GM12878 (cell line): ENCODE results near the gene LSM2. TPM values are rescaled to one million over a fixed set of nuclear protein-coding genes. Genes with fewer than 3 reads are reported as not detected.
A peak's percentile ranks its signal among the peaks of the same experiment; 100 is the strongest.

ENCODE experiments used
- ATAC-seq: fragments of 200-7000 bp; cut with Tn5 transposase; 3 replicates; pipeline ENCODE4 v1.9.1; 2020; ENCODE audit warnings: mild to moderate bottlenecking, moderate library complexity
- BruUV-seq: library from RNA; stranded (reverse); fragments of 400-500 nt; replicated peaks from 2 replicates; lab custom pipeline; 2021; lab: Mats Ljungman, UMichigan
- CTCF ChIA-PET: fragments of 300-600 bp; sonication (Branson Sonifier 250); formaldehyde crosslinking; extraction: SDS; loops from one replicate; lab custom pipeline; 2021; ENCODE audit warnings: inconsistent platforms; lab: Yijun Ruan, JAX
- POLR2A ChIA-PET: fragments of 350-600 bp; formaldehyde crosslinking; extraction: SDS; loops from one replicate; lab custom pipeline; 2021; ENCODE audit warnings: inconsistent platforms; lab: Charles Lee
- RAD21 ChIA-PET: fragments of 300-600 bp; sonication (Branson Sonifier 250); formaldehyde crosslinking; loops from one replicate; lab custom pipeline; 2023; ENCODE audit warnings: antibody characterized with exemption; ENCODE audit not compliant: unreplicated experiment; lab: Charles Lee
- SMC1A ChIA-PET: fragments of 300-600 bp; sonication (Branson Sonifier 250); formaldehyde crosslinking; loops from one replicate; lab custom pipeline; 2023; ENCODE audit not compliant: unreplicated experiment, uncharacterized antibody; lab: Charles Lee
- DNase-seq: peaks from one replicate; pipeline ENCODE4 v3.0.0-alpha.2; 2011; ENCODE audit warnings: low read depth, low spot score
- FAIRE-seq: peaks from 3 replicates; lab custom pipeline; 2011; peaks lifted over from hg19 to GRCh38; lab: Jason Lieb, UNC
- H2AFZ ChIP-seq: 2 replicates; pipeline ENCODE4 v1.6.0; 2011; ENCODE audit warnings: low read depth, low read length, control low read depth; ENCODE audit not compliant: control insufficient read depth
- H3K27ac ChIP-seq: 2 replicates; pipeline ENCODE4 v1.5.1; 2011; ENCODE audit warnings: control low read depth; ENCODE audit not compliant: control insufficient read depth, insufficient read depth
- H3K27me3 ChIP-seq, 2 experiments: replicated peaks in 1 of 2; 2 replicates each; pipeline versions ENCODE4 v1.6.0 to v1.6.1; 2011; ENCODE audit warnings: low read length in 1 of 2; ENCODE audit not compliant: control insufficient read depth in 2 of 2, insufficient read depth in 2 of 2
- H3K36me3 ChIP-seq, 2 experiments: 2 replicates each; pipeline ENCODE4 v1.5.1; 2011; ENCODE audit warnings: low read length in 1 of 2; ENCODE audit not compliant: control insufficient read depth in 2 of 2, insufficient read depth in 2 of 2
- H3K4me1 ChIP-seq: 2 replicates; pipeline ENCODE4 v1.6.1; 2011; ENCODE audit warnings: mild to moderate bottlenecking, low read length, moderate library complexity, mixed read lengths; ENCODE audit not compliant: control insufficient read depth, insufficient read depth
- H3K4me2 ChIP-seq: 2 replicates; pipeline ENCODE4 v1.6.0; 2011; ENCODE audit warnings: control low read depth; ENCODE audit not compliant: control insufficient read depth, insufficient read depth
- H3K4me3 ChIP-seq: fragments of 200-600 bp; sonication (generic); 2 replicates; pipeline ENCODE4 v1.5.1; 2016
- H3K79me2 ChIP-seq: 2 replicates; pipeline ENCODE4 v1.6.0; 2011; ENCODE audit warnings: low read length; ENCODE audit not compliant: control insufficient read depth, insufficient read depth
- H3K9ac ChIP-seq: 2 replicates; pipeline ENCODE4 v1.8.0; 2011; ENCODE audit warnings: low read length, control low read depth, mixed read lengths; ENCODE audit not compliant: control insufficient read depth, insufficient read depth
- H3K9me3 ChIP-seq: replicated peaks from 3 replicates; pipeline ENCODE4 v1.5.1; 2011; ENCODE audit warnings: mild to moderate bottlenecking, low read length; ENCODE audit not compliant: control insufficient read depth, insufficient read depth
- H4K20me1 ChIP-seq: 2 replicates; pipeline ENCODE4 v1.6.0; 2011; ENCODE audit not compliant: control insufficient read depth, insufficient read depth
- BACH1 ChIP-seq: fragments of 450-650 bp; IDR thresholded peaks from 2 replicates; pipeline ENCODE4 v1.6.1; 2017; ENCODE audit warnings: mild to moderate bottlenecking, borderline replicate concordance
- BRCA1 ChIP-seq: IDR thresholded peaks from 2 replicates; pipeline ENCODE4 v1.6.1; 2011; ENCODE audit warnings: low read depth, low read length, improper control_type of control experiment
- CBX3 ChIP-seq: fragments of 200-600 bp; sonication (generic); IDR thresholded peaks from 2 replicates; pipeline ENCODE4 v1.6.1; 2016; ENCODE audit warnings: low read depth, borderline replicate concordance
- HDAC6 ChIP-seq: fragments of 200-600 bp; sonication (generic); IDR thresholded peaks from one replicate; pipeline ENCODE4 v1.8.0; 2017; ENCODE audit warnings: antibody characterized with exemption; ENCODE audit not compliant: unreplicated experiment
- MTA2 ChIP-seq: fragments of 450-650 bp; IDR thresholded peaks from 2 replicates; pipeline ENCODE4 v1.6.1; 2016; ENCODE audit warnings: low read depth, mild to moderate bottlenecking, moderate library complexity
- RB1 ChIP-seq: fragments of 450-650 bp; formaldehyde crosslinking; IDR thresholded peaks from 2 replicates; pipeline ENCODE4 v1.6.1; 2017; ENCODE audit warnings: mild to moderate bottlenecking, borderline replicate concordance
- SMAD1 ChIP-seq: fragments of 450-650 bp; IDR thresholded peaks from 2 replicates; pipeline ENCODE4 v1.6.1; 2018; ENCODE audit warnings: mild to moderate bottlenecking, low read depth; ENCODE audit not compliant: partially characterized antibody
- SMC3 ChIP-seq: IDR thresholded peaks from 2 replicates; pipeline ENCODE4 v1.6.1; 2011; ENCODE audit warnings: low read length, improper control_type of control experiment, borderline replicate concordance
- YBX1 ChIP-seq: fragments of 450-650 bp; IDR thresholded peaks from 2 replicates; pipeline ENCODE4 v1.6.1; 2016; ENCODE audit warnings: antibody characterized with exemption
- WGBS: methylation state at CpG from one replicate; pipeline ENCODE4 v1.1.6; 2016; ENCODE audit warnings: low lambda C conversion rate; ENCODE audit not compliant: insufficient replicate concordance, insufficient coverage; ENCODE audit errors: missing lambda C conversion rate; 5-methylcytosine and 5-hydroxymethylcytosine counted together
- in situ Hi-C: fragments of 300-500 bp; cut with MboI; formaldehyde crosslinking; loops from 9 replicates; pipeline ENCODE4 v1.14.3; 2018; ENCODE audit warnings: mixed read lengths
- intact Hi-C: fragments of 100-400 bp; cut with micrococcal nuclease; formaldehyde crosslinking; loops from one replicate; pipeline ENCODE4 v1.14.2; 2022; ENCODE audit not compliant: unreplicated experiment
- polyA plus RNA-seq, 11 experiments: library from polyadenylated mRNA; depleted of rRNA in 4 of 11; unstranded in 6 of 11; stranded (reverse) in 5 of 11; fragments of >200 nt; fragmentation: Nextera tagmentation in 4 of 11; fragmentation: Illumina TruSeq in 1 of 11; extraction: Ambion mirVana in 4 of 11; extraction: Trizol in 1 of 11; gene quantifications; 1 replicate in 1 of 11; 2 replicates in 10 of 11; pipeline versions ENCODE4 v1.2.1 to v1.2.3, GENCODE V29; 2011 to 2016; ENCODE audit warnings: inconsistent platforms in 2 of 11, missing spikeins in 2 of 11, low read depth in 1 of 11
- total RNA-seq, 4 experiments: library from RNA; depleted of rRNA in 3 of 4; stranded (reverse); fragments of >200 nt in 3 of 4; fragmentation: Illumina TruSeq in 1 of 4; extraction: Trizol in 1 of 4; gene quantifications; 2 replicates each; pipeline versions ENCODE4 v1.2.1 to v1.2.3, GENCODE V29; 2013 to 2021
- TF ChIP-seq, protein P1 (sequence below): IDR thresholded peaks from 2 replicates; pipeline ENCODE4 v1.6.1; 2011; ENCODE audit warnings: low read depth, mild to moderate bottlenecking, low read length, moderate library complexity, borderline replicate concordance; ENCODE audit errors: extremely low read depth
- TF ChIP-seq, protein P2 (sequence below): IDR thresholded peaks from 2 replicates; pipeline ENCODE4 v1.6.1; 2011; ENCODE audit warnings: borderline replicate concordance, low read depth, mild to moderate bottlenecking, moderate library complexity, low read length; ENCODE audit not compliant: insufficient read depth, poor library complexity, severe bottlenecking
- TF ChIP-seq, protein P3 (sequence below), 3 experiments: IDR thresholded peaks in 2 of 3; conservative IDR thresholded peaks in 1 of 3; 2 replicates each; pipeline ENCODE4 v1.5.1; 2011; ENCODE audit warnings: low read depth in 3 of 3, low read length in 3 of 3, mild to moderate bottlenecking in 3 of 3, control low read depth in 2 of 3, moderate library complexity in 2 of 3, inconsistent platforms in 1 of 3, mixed read lengths in 1 of 3; ENCODE audit not compliant: control insufficient read depth in 2 of 3, insufficient read depth in 1 of 3; ENCODE audit errors: extremely low read depth in 1 of 3
- TF ChIP-seq, protein P4 (sequence below): fragments of 450-650 bp; formaldehyde crosslinking; IDR thresholded peaks from 2 replicates; pipeline ENCODE4 v1.4.0; 2022; ENCODE audit warnings: mild to moderate bottlenecking, moderate library complexity

Gene LSM2
- total and polyA plus RNA-seq, 10 of the 15 experiments (the other 5 are each of a cell fraction or from before 2014, with no cell fraction given), result 99.1 to 276 (median 153) TPM

DNA sequence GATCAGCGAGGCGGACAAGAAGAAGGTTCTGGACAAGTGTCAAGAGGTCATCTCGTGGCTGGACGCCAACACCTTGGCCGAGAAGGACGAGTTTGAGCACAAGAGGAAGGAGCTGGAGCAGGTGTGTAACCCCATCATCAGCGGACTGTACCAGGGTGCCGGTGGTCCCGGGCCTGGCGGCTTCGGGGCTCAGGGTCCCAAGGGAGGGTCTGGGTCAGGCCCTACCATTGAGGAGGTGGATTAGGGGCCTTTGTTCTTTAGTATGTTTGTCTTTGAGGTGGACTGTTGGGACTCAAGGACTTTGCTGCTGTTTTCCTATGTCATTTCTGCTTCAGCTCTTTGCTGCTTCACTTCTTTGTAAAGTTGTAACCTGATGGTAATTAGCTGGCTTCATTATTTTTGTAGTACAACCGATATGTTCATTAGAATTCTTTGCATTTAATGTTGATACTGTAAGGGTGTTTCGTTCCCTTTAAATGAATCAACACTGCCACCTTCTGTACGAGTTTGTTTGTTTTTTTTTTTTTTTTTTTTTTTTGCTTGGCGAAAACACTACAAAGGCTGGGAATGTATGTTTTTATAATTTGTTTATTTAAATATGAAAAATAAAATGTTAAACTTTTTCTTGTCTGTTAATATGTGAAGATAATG, 23.0 kb upstream of the LSM2 start:
- H3K4me3 ChIP-seq, result peak overlapping the region; percentile 79
- ChIA-PET POLR2A (interaction anchor here (0.5 to 10.9 kb wide), 18 partner anchors 10 to 332 kb away, joined by 3 to 122 read pairs (median 4); partner anchors contain the start of genes ABHD16A, CLIC1, DDX39B and LSM2), RAD21 (interaction anchor here (0.6 to 3.9 kb wide), 34 partner anchors 9 to 288 kb away, joined by 3 to 30 read pairs (median 5); partner anchors contain the start of genes DDAH2, DDX39B, DXO and GPANK1), CTCF (interaction anchor here (0.8 to 4.0 kb wide), 29 partner anchors 13 to 335 kb away, joined by 3 to 27 read pairs (median 6); partner anchors contain the start of genes DDAH2, LSM2, LTB and LY6G5C), SMC1A (interaction anchor here (0.7 to 3.7 kb wide), 28 partner anchors 10 to 283 kb away, joined by 3 to 30 read pairs (median 6); partner anchors contain the start of genes ATP6V1G2, CLIC1, HSPA1A and HSPA1L)
- no TSS peak for BruUV-seq
- intact Hi-C loops, result loop anchor here (1.0 to 10.0 kb wide), 5 partner anchors 32 to 283 kb away; partner anchors contain the start of genes ATP6V1G2, CSNK2B, LY6G5B and VARS1
- in situ Hi-C loops, result loop anchor here (10.0 kb wide), 1 partner anchor 285 kb away; the partner anchor contains the start of genes ATP6V1G2, DDX39B and NFKBIL1
- no peak overlapping the region for H2AFZ ChIP-seq
- peak overlapping the region; percentile 33; the same call in 1 of the 2 replicates for H3K9ac ChIP-seq
- 2% methylated on average over 15 of the region's 15 CpGs for WGBS
- H3K27me3 ChIP-seq, result no peaks in the 10 kb centered on the region
- peak overlapping the region; percentile 66 for H3K4me2 ChIP-seq
- DNase-seq, result no peak
- H3K79me2 ChIP-seq, result peaks cover 33% of the 10 kb centered on the region
- no peak for FAIRE-seq
- no peaks in the 10 kb centered on the region for H4K20me1 ChIP-seq
- peaks cover 11% of the 10 kb centered on the region for H3K4me1 ChIP-seq
- H3K9me3 ChIP-seq, result no peaks in the 10 kb centered on the region
- ATAC-seq, result 0 out of 3 replicates have a peak, but pooled peaks have one; percentile 1
- H3K27ac ChIP-seq, result no peak overlapping the region
- no peaks in the 10 kb centered on the region for H3K36me3 ChIP-seq
- TF ChIP-seq, protein P1, sequence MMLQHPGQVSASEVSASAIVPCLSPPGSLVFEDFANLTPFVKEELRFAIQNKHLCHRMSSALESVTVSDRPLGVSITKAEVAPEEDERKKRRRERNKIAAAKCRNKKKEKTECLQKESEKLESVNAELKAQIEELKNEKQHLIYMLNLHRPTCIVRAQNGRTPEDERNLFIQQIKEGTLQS, result no peak
- TF ChIP-seq MTA2, result no peak
- TF ChIP-seq, protein P2, sequence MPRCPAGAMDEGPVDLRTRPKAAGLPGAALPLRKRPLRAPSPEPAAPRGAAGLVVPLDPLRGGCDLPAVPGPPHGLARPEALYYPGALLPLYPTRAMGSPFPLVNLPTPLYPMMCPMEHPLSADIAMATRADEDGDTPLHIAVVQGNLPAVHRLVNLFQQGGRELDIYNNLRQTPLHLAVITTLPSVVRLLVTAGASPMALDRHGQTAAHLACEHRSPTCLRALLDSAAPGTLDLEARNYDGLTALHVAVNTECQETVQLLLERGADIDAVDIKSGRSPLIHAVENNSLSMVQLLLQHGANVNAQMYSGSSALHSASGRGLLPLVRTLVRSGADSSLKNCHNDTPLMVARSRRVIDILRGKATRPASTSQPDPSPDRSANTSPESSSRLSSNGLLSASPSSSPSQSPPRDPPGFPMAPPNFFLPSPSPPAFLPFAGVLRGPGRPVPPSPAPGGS, result no peak
- TF ChIP-seq RB1, result no peak
- TF ChIP-seq, protein P3, sequence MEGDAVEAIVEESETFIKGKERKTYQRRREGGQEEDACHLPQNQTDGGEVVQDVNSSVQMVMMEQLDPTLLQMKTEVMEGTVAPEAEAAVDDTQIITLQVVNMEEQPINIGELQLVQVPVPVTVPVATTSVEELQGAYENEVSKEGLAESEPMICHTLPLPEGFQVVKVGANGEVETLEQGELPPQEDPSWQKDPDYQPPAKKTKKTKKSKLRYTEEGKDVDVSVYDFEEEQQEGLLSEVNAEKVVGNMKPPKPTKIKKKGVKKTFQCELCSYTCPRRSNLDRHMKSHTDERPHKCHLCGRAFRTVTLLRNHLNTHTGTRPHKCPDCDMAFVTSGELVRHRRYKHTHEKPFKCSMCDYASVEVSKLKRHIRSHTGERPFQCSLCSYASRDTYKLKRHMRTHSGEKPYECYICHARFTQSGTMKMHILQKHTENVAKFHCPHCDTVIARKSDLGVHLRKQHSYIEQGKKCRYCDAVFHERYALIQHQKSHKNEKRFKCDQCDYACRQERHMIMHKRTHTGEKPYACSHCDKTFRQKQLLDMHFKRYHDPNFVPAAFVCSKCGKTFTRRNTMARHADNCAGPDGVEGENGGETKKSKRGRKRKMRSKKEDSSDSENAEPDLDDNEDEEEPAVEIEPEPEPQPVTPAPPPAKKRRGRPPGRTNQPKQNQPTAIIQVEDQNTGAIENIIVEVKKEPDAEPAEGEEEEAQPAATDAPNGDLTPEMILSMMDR (IDR thresholded peaks at IDR 0.05 in 2 of 3, conservative IDR thresholded peaks at IDR 0.05 in 1 of 3; ENCODE audit: control insufficient read depth in 2 of 3, extremely low read depth in 1 of 3, insufficient read depth in 1 of 3, low read depth in 3 of 3, low read length in 3 of 3), result peak; percentile 15 to 66 (median 40); a peak in 3 of 6 replicates
- no peak for TF ChIP-seq HDAC6
- no peak for TF ChIP-seq YBX1
- TF ChIP-seq SMAD1, result no peak
- TF ChIP-seq, protein P4, sequence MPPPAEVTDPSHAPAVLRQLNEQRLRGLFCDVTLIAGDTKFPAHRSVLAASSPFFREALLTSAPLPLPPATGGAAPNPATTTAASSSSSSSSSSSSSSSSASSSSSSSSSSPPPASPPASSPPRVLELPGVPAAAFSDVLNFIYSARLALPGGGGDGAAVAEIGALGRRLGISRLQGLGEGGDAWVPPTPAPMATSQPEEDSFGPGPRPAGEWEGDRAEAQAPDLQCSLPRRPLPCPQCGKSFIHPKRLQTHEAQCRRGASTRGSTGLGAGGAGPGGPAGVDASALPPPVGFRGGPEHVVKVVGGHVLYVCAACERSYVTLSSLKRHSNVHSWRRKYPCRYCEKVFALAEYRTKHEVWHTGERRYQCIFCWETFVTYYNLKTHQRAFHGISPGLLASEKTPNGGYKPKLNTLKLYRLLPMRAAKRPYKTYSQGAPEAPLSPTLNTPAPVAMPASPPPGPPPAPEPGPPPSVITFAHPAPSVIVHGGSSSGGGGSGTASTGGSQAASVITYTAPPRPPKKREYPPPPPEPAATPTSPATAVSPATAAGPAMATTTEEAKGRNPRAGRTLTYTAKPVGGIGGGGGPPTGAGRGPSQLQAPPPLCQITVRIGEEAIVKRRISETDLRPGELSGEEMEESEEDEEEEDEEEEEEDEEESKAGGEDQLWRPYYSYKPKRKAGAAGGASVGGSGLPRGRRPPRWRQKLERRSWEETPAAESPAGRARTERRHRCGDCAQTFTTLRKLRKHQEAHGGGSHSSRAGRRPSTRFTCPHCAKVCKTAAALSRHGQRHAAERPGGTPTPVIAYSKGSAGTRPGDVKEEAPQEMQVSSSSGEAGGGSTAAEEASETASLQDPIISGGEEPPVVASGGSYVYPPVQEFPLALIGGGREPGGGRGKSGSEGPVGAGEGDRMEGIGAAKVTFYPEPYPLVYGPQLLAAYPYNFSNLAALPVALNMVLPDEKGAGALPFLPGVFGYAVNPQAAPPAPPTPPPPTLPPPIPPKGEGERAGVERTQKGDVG (CRISPR knock-in tag), result no peak
- TF ChIP-seq CBX3, result no peak
- TF ChIP-seq BRCA1, result no peak
- TF ChIP-seq SMC3, result peak; percentile 63; the same call in 1 of the 2 replicates
- peak; percentile 66; the same call in 1 of the 2 replicates for TF ChIP-seq BACH1
